Lower leg skin (tissue), 3 donors: ENCODE data around the gene STAT1.

Experiments
- CTCF ChIP-seq, 3 donors: fragments of 450-650 bp; IDR thresholded peaks; one replicate each; pipeline ENCODE4 v1.5.1; 2016; ENCODE audit warnings: antibody characterized with exemption in 3 of 3, mild to moderate bottlenecking in 3 of 3, moderate library complexity in 2 of 3
- POLR2A ChIP-seq, 2 donors: fragments of 450-650 bp; IDR thresholded peaks; one replicate each; pipeline ENCODE4 v1.6.1; 2016 to 2017; ENCODE audit warnings: antibody characterized with exemption in 2 of 2, mild to moderate bottlenecking in 1 of 2, moderate library complexity in 1 of 2

GRCh38 chr2:191038741-191039140 is 24.8 kb upstream of the STAT1 start:
- TF ChIP-seq CTCF (IDR thresholded peaks at IDR 0.05) (no peak), POLR2A (IDR thresholded peaks at IDR 0.05) (no peak)
